GM23248 (cell line): ENCODE data around the gene RBFA.
"Not testable (repeated sequence)": the region's sequence is repeated elsewhere in the genome, so short reads cannot be mapped to it uniquely, and the experiment has no call there.

Source experiments
- EZH2 ChIP-seq: fragments of 200-600 bp; sonication (generic); IDR thresholded peaks from 2 replicates; pipeline ENCODE4 v1.6.1; 2018; ENCODE audit warnings: antibody characterized with exemption, mild to moderate bottlenecking; ENCODE audit not compliant: insufficient read depth, poor library complexity, severe bottlenecking
- EZH2phosphoT487 ChIP-seq: fragments of 200-600 bp; sonication (generic); IDR thresholded peaks from 2 replicates; pipeline ENCODE4 v1.6.1; 2018; ENCODE audit warnings: antibody characterized with exemption, moderate library complexity, mild to moderate bottlenecking, low read depth; ENCODE audit not compliant: insufficient read depth

DNA sequence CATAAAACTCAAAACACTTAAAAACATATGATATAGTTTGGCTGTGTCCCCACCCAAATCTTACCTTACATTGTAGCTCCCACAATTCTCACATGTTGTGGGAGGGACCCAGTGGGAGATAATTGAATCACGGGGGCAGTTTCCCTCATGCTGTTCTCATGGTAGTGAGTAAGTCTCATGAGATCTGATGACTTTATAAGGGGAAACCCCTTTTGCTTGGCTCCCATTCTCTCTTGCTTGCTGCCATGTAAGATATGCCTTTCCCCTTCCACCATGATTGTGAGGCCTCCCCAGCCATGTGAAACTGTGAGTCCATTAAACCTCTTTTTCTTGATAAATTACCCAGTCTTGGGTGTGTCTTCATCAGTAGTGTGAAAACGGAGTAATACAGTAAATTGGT, 34.5 kb upstream of the RBFA start:
- TF ChIP-seq EZH2phosphoT487, EZH2: not testable (repeated sequence)
